Anterior cingulate cortex (tissue), 58 donors: ENCODE measurements around the gene OR4E2.
"Not testable (repeated sequence)": the region's sequence is repeated elsewhere in the genome, so short reads cannot be mapped to it uniquely, and the experiment has no call there.

Experiments
- DNase-seq, 58 donors: peaks; one replicate each; lab custom pipeline; 2025; lab: John Stamatoyannopoulos, UW

OR4E2 gene, protein sequence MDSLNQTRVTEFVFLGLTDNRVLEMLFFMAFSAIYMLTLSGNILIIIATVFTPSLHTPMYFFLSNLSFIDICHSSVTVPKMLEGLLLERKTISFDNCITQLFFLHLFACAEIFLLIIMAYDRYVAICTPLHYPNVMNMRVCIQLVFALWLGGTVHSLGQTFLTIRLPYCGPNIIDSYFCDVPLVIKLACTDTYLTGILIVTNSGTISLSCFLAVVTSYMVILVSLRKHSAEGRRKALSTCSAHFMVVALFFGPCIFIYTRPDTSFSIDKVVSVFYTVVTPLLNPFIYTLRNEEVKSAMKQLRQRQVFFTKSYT

DNA sequence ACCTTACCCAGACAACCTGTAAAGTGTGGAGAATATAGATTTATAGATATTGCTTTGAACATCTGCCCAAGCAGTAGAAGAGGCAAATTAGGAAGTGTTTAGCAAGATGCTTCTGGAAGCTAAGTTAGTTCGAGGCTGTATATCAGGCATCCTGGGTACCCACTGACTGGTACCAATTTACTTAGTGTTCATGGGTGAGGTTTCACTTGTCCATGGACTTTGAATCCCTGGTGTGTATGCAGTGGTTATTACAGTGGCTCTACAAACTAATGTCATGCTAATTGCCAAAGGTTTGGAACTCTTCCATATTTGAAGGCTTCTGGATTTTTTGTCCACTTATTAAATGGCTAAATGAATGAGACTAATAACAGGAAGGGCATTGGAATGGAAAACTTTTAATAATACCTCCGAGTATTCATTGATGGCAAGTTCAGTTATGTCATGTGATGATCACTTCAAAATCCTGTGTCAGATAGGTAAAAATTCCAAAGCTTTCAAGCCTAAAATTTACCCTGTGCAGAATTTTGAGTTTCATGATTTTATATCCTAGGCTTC, at the start of gene OR4E2:
Gene OR4E2, plus strand, starts transcription at position 505 of the 555 bp plus-strand sequence. CDS start 11,248 bp downstream, outside the sequence.
- no peak for DNase-seq

DNA sequence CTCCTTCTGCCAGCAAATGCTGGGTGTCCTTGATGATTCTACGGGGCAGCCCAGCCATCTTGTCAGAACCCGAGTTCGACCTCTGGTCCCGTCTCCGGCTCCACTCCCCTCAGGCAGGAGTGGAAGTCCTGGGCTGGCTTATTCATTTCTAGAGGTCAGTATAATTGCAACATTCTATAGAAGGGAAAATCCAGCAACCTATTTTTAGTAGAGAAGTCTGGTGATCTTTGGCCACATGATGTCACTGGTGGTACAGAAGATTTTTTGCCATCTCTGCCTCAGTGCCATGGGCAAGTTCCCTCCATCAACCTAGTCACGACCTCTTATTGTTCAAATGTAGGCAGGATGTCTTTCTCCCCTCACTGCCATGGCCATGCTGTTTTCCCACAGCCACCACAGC, 41.3 kb upstream of the OR4E2 start:
- DNase-seq, result no peak

- DNase-seq, result no peak
These were observed 39.4 kb upstream of the OR4E2 start for GRCh38 chr14:21614240-21614639.

DNA sequence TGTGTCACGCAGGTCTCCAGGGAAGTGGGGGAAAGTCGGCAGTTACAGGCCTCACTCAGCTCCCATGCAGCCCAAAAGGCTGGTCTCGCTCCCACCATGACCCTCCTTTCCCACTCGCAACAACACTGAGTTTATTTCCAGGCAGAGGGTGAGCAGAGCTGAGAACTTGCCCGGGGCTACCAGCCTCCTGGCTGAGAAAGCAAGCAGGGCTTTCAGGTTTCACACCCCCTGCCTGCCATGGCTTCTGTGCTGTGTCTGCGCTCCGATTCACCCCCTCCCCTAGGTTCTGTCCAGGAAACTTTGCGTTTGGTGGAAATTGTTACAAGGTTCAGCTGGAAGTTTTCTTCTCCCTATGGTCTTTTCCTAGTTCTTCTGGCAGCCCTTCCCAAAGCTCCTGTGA, 36.0 kb upstream of the OR4E2 start:
- no peak for DNase-seq

GRCh38 chr14:21626491-21627230, 27.0 kb upstream of the OR4E2 start:
- no peak for DNase-seq

- DNase-seq, result not testable (repeated sequence)
These were observed 23.1 kb upstream of the OR4E2 start for GRCh38 chr14:21630503-21630902.

GRCh38 chr14:21631084-21631483, 22.6 kb upstream of the OR4E2 start:
- DNase-seq, result no peak

- DNase-seq, result no peak
These were observed 18.8 kb upstream of the OR4E2 start, which contains the start of gene OR10G2 for GRCh38 chr14:21634840-21635239. Gene OR10G2 (minus strand): TSS chr14:21634940. CDS start chr14:21634842, 98 bp downstream.

DNA sequence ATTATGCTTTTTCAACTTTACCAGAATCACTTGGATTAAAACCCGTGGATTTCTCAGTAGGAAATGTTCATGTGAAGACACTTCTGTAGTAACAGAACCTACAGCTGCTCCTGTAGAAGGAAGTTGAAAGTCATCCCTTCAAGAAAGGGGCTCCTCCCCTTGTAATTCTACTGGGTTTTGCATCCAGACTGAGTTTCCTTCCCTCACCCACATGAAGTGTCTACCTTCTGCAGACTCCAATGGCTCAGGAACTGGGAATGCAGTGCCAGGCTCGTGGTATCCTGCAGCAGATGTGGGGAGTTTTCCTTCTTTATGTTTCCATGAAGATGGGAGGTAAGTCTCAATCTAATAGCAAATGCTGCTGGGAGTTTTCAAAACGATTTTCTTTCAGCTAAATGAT, 11.0 kb upstream of the OR4E2 start:
- no peak for DNase-seq

DNA sequence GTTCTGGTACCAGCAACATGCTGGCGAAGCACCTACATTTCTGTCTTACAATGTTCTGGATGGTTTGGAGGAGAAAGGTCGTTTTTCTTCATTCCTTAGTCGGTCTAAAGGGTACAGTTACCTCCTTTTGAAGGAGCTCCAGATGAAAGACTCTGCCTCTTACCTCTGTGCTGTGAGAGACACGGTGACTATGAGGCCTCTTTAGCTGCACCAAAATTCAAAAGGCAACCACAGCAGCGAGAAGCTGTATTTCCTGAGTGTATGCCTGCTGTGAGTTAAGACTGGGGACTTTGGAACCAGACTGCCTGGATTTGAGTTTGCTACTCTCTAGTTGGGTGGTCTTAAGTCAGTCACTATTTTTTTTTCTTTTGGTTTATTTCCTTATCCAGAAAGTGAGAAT, 10.2 kb upstream of the OR4E2 start:
- no peak for DNase-seq

GRCh38 chr14:21647380-21647779, 6.3 kb upstream of the OR4E2 start:
- DNase-seq, result no peak

DNA sequence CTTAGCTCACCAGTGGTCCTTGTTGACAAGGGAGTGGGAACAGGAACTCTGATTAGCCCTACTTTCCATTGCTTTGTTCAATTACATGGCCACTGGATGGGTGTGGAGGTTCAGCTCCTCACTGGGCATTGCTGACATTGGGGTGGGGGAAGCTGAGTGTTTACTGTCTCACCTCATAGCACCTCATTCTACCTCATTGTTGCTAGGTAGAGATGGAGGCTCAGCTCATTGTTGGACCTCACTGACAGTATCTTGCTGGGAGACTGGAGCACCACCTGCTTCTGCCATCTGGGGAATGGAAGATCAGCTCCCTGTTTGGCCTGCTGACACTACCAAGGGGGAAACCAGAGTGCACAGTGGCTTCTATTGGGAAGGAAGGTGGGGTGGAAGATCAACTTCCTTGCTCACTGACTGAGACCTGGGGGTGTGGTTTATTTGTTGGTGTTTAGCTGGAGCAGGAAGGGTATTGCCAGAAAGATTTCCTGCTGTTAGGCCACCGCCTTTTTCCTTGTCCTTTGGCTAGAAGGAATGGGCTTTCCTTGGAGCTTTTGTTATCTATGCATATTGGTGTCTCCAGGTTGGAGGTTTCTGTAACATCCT, 1.3 kb upstream of the OR4E2 start:
- DNase-seq, result no peak

- DNase-seq, result no peak
These were observed 580 bp downstream of the OR4E2 start for GRCh38 chr14:21654215-21654614.

GRCh38 chr14:21656980-21657379, 3.3 kb downstream of the OR4E2 start:
- no peak for DNase-seq

- DNase-seq, result no peak
These were observed 14.7 kb downstream of the OR4E2 start for GRCh38 chr14:21668377-21668776.

DNA sequence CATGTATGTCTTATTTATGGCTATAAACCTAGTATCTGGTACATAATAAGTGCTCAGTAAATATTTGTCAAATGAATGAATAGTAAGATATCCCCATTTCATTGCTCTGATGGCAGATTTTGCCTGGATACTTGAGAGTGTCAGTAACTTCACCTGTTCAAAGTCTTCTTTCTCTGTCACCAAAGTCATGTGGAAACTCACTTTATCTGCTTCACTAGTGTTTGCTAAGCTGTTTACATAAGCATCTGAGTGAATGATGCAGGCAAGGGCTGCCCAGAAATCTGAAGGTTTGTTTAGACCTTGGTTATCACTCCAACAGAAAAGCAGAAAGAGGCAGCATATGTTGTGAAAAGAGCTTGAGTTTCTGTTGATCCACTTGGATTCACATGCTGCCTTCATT, 15.6 kb downstream of the OR4E2 start:
- DNase-seq, result no peak

GRCh38 chr14:21671371-21671770, 17.7 kb downstream of the OR4E2 start:
- no peak for DNase-seq

DNA sequence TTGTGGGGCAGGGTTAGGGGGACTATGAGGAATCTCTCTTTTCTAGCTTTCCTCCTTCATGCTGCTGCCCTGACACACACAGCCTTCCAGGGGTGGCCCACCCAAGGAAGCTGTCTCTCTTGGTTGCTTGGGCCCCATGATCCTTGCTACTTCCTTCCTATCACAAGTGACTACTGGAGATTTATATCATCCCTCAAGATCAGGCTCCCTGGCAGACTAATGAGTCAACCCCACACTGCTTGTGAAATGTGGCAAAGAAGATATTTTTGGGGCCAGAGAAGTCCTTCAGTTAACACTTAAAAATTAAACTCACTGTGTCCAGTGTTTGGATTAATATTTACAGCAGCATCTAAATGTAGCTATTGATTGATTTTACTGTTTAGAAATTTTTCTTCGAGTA, 18.5 kb downstream of the OR4E2 start:
- DNase-seq, result no peak

DNA sequence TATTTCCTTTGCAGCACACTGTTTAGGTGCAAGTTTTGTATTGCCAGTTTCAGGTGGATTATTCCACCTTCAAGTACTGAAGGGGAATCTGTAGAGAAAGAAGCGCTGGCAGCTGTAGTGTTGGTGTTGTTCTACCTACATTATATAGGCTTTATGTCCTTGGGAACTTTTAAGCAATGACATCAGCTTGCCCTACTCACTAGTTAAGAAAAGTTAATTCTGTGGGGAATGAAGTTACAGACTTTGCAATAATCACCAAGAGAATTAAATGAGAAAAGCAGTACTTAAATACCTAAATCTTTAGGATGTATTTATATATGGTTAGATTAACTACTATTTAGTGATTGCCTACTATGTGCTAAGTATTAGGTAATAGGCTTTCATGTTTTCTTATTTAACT, 20.1 kb downstream of the OR4E2 start, which contains the start of gene OR4E1:
Gene OR4E1, minus strand, starts transcription at position 101 of the 400 bp plus-strand sequence. CDS start 2,883 bp downstream, outside the sequence.
- DNase-seq, result no peak

DNA sequence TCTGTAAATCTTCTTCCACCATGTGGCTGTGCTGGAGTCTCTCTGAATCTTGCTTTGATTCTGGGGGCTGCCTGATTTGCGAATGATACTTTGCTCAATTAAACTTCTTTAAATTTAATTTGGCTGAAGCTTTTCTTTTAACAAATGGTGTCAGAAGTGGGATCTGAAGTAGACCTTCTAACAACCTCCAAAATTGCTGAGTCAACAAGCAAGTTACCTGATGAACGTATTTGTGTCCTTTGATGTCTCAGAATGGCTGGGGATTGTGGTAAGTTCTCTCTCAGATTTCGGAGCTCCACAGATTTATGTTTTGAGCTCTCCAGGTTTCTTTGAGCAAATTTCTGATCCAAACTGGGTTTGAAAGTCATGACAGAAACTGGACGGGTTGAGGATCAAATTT, 21.9 kb downstream of the OR4E2 start:
- no peak for DNase-seq

GRCh38 chr14:21680072-21680471, 26.4 kb downstream of the OR4E2 start:
- no peak for DNase-seq
